H9 (cell line): ENCODE data around the gene LMLN. TPM values are rescaled to one million over a fixed set of nuclear protein-coding genes. Genes with fewer than 3 reads are reported as not detected.

Source experiments
- DNase-seq: peaks from one replicate; pipeline ENCODE4 v3.0.0-alpha.2; 2017
- H2AFZ ChIP-seq: one replicate; pipeline ENCODE4 v1.6.1; 2013; ENCODE audit warnings: mild to moderate bottlenecking, low read length, control low read depth, moderate library complexity
- H2AK5ac ChIP-seq: 2 replicates; pipeline ENCODE4 v1.6.1; 2013; ENCODE audit warnings: low read length, control low read depth, mixed read lengths; ENCODE audit not compliant: insufficient read length
- H2BK120ac ChIP-seq: one replicate; pipeline ENCODE4 v1.6.1; 2013; ENCODE audit warnings: low read depth, mild to moderate bottlenecking, low read length, control low read depth, inconsistent platforms; ENCODE audit not compliant: poor library complexity, severe bottlenecking
- H2BK12ac ChIP-seq: 2 replicates; pipeline ENCODE4 v1.6.1; 2013; ENCODE audit warnings: low read length, control low read depth, mixed read lengths, low read depth; ENCODE audit not compliant: insufficient read length
- H2BK15ac ChIP-seq: 2 replicates; pipeline ENCODE4 v1.6.1; 2013; ENCODE audit warnings: low read depth, low read length, control low read depth
- H2BK20ac ChIP-seq: one replicate; pipeline ENCODE4 v1.6.1; 2013; ENCODE audit warnings: low read depth, mild to moderate bottlenecking, low read length, control low read depth, inconsistent platforms; ENCODE audit not compliant: poor library complexity, severe bottlenecking
- H2BK5ac ChIP-seq: 2 replicates; pipeline ENCODE4 v1.6.1; 2013; ENCODE audit warnings: low read length, control low read depth, mixed read lengths; ENCODE audit not compliant: insufficient read length
- H3K14ac ChIP-seq: 2 replicates; pipeline ENCODE4 v1.6.1; 2013; ENCODE audit warnings: low read length, control low read depth; ENCODE audit not compliant: insufficient read depth
- H3K18ac ChIP-seq: 2 replicates; pipeline ENCODE4 v1.6.1; 2013; ENCODE audit warnings: low read depth, mild to moderate bottlenecking, mixed read lengths, low read length, control low read depth; ENCODE audit not compliant: insufficient read length
- H3K23ac ChIP-seq: 2 replicates; pipeline ENCODE4 v1.6.1; 2013; ENCODE audit warnings: low read length, control low read depth, mixed read lengths, low read depth; ENCODE audit not compliant: insufficient read length
- H3K23me2 ChIP-seq: 2 replicates; pipeline ENCODE4 v1.6.1; 2013; ENCODE audit warnings: low read depth, mild to moderate bottlenecking, mixed read lengths, low read length, control low read depth; ENCODE audit not compliant: insufficient read length, poor library complexity, severe bottlenecking
- H3K27ac ChIP-seq: 2 replicates; pipeline ENCODE4 v1.5.1; 2013; ENCODE audit warnings: low read length, control low read depth, mixed read lengths, low read depth; ENCODE audit not compliant: insufficient read length
- H3K27me3 ChIP-seq: 2 replicates; pipeline ENCODE4 v1.6.1; 2013; ENCODE audit warnings: low read length, control low read depth, inconsistent platforms; ENCODE audit not compliant: insufficient read depth
- H3K4ac ChIP-seq: 2 replicates; pipeline ENCODE4 v1.6.1; 2013; ENCODE audit warnings: low read depth, mild to moderate bottlenecking, control low read depth, inconsistent platforms, low read length, moderate library complexity
- H3K4me1 ChIP-seq: 2 replicates; pipeline ENCODE4 v1.6.1; 2013; ENCODE audit warnings: low read length, control low read depth, inconsistent platforms; ENCODE audit not compliant: insufficient read depth
- H3K4me2 ChIP-seq: 2 replicates; pipeline ENCODE4 v1.6.1; 2013; ENCODE audit warnings: low read length, control low read depth, mixed read lengths; ENCODE audit not compliant: insufficient read length, insufficient read depth
- H3K56ac ChIP-seq: 2 replicates; pipeline ENCODE4 v1.6.1; 2013; ENCODE audit warnings: low read depth, mild to moderate bottlenecking, mixed read lengths, low read length, control low read depth; ENCODE audit not compliant: insufficient read length
- H3K79me1 ChIP-seq: 2 replicates; pipeline ENCODE4 v1.6.1; 2013; ENCODE audit warnings: low read depth, mild to moderate bottlenecking, moderate library complexity, low read length, control low read depth, inconsistent platforms; ENCODE audit not compliant: insufficient read depth, poor library complexity, severe bottlenecking
- H3K79me2 ChIP-seq: 2 replicates; pipeline ENCODE4 v1.6.1; 2013; ENCODE audit warnings: low read length, control low read depth, inconsistent platforms; ENCODE audit not compliant: insufficient read depth
- H3K9ac ChIP-seq: 2 replicates; pipeline ENCODE4 v1.6.1; 2013; ENCODE audit warnings: low read length, control low read depth, mixed read lengths; ENCODE audit not compliant: insufficient read length; ENCODE audit errors: extremely low read depth
- H3K9me3 ChIP-seq: one replicate; pipeline ENCODE4 v1.6.1; 2013; ENCODE audit warnings: low read depth, low read length, inconsistent platforms; ENCODE audit not compliant: control insufficient read depth
- H3T11ph ChIP-seq: one replicate; pipeline ENCODE4 v1.6.1; 2013; ENCODE audit warnings: mild to moderate bottlenecking, low read length, control low read depth, inconsistent platforms
- H4K20me1 ChIP-seq: one replicate; pipeline ENCODE4 v1.6.1; 2013; ENCODE audit not compliant: control insufficient read depth, insufficient read length, insufficient read depth
- H4K5ac ChIP-seq: 2 replicates; pipeline ENCODE4 v1.6.1; 2013; ENCODE audit warnings: low read depth, mild to moderate bottlenecking, mixed read lengths, low read length, control low read depth; ENCODE audit not compliant: insufficient read length
- H4K8ac ChIP-seq: replicated peaks from 2 replicates; pipeline ENCODE4 v1.6.1; 2013; ENCODE audit warnings: low read length, control low read depth, mixed read lengths, low read depth; ENCODE audit not compliant: insufficient read length
- H4K91ac ChIP-seq: 2 replicates; pipeline ENCODE4 v1.6.1; 2013; ENCODE audit warnings: low read depth, mild to moderate bottlenecking, moderate library complexity, mixed read lengths, low read length, control low read depth; ENCODE audit not compliant: insufficient read length
- H3K27ac Mint-ChIP-seq, 3 experiments: 2 replicates in 2 of 3; 3 replicates in 1 of 3; pipeline ENCODE4 v1.8.0; 2020 to 2021; ENCODE audit warnings: mixed read lengths in 3 of 3, mild to moderate bottlenecking in 1 of 3, moderate library complexity in 1 of 3
- H3K27me3 Mint-ChIP-seq: 2 replicates; pipeline ENCODE4 v1.8.0; 2021; ENCODE audit warnings: low read depth, mild to moderate bottlenecking, moderate library complexity, mixed read lengths
- H3K36me3 Mint-ChIP-seq, 3 experiments: 2 replicates in 2 of 3; 3 replicates in 1 of 3; pipeline ENCODE4 v1.8.0; 2020 to 2021; ENCODE audit warnings: low read depth in 3 of 3, mixed read lengths in 3 of 3; ENCODE audit not compliant: insufficient read depth in 1 of 3
- H3K4me1 Mint-ChIP-seq, 2 experiments: 2 replicates each; pipeline ENCODE4 v1.8.0; 2020; ENCODE audit warnings: mixed read lengths in 2 of 2
- H3K4me3 Mint-ChIP-seq, 2 experiments: 2 replicates in 1 of 2; 3 replicates in 1 of 2; pipeline ENCODE4 v1.8.0; 2020 to 2021; ENCODE audit warnings: mild to moderate bottlenecking in 2 of 2, mixed read lengths in 2 of 2, moderate library complexity in 1 of 2
- H3K9me3 Mint-ChIP-seq, 2 experiments: 2 replicates in 1 of 2; 3 replicates in 1 of 2; pipeline ENCODE4 v1.8.0; 2020; ENCODE audit warnings: mild to moderate bottlenecking in 2 of 2, mixed read lengths in 2 of 2, moderate library complexity in 1 of 2
- CTCF ChIP-seq: fragments of 200-600 bp; sonication (generic); conservative IDR thresholded peaks from 3 replicates; pipeline ENCODE4 v1.8.0; 2021; ENCODE audit warnings: antibody characterized with exemption, mild to moderate bottlenecking
- WGBS: extraction: QIAGEN DNeasy Blood & Tissue Kit; methylation state at CpG from one replicate; pipeline ENCODE4 v1.1.7; 2013; ENCODE audit warnings: missing lambda C conversion rate, low lambda C conversion rate, mixed read lengths; ENCODE audit not compliant: insufficient read length; ENCODE audit errors: extremely low coverage; 5-methylcytosine and 5-hydroxymethylcytosine counted together
- total RNA-seq: library from RNA; stranded (reverse); gene quantifications from 2 replicates; pipeline ENCODE4 v1.2.1, GENCODE V29; 2021

Gene LMLN
- total RNA-seq, 1 experiment from 2014 or later = 3.8 TPM

- H3K79me1 ChIP-seq = peaks cover 7% of the 10 kb centered on the region
- H3K4me2 ChIP-seq = no peak overlapping the region
- H4K8ac ChIP-seq = no peak overlapping the region
- no peaks in the 10 kb centered on the region for H3K27me3 ChIP-seq
- H4K20me1 ChIP-seq = no peaks in the 10 kb centered on the region
- no peak overlapping the region for H3K27ac ChIP-seq
- no peak overlapping the region for H3K23ac ChIP-seq
- no peaks in the 10 kb centered on the region for H3K4me1 ChIP-seq
- Mint-ChIP-seq H3K9me3 (peaks cover 0 to 2% of the 10 kb centered on the region in 2 experiments; a peak in 1 of 5 replicates), H3K4me1 (peaks cover 35 to 43% of the 10 kb centered on the region in 2 experiments), H3K4me3 (peak overlapping the region; percentile 70 to 98; a peak in 4 of 5 replicates), H3K27me3 (no peaks in the 10 kb centered on the region; the same call in 1 of the 2 replicates), H3K27ac (peak overlapping the region; percentile 20 to 84 (median 65); a peak in 5 of 7 replicates), H3K36me3 (peaks cover 46 to 68% (median 58%) of the 10 kb centered on the region in 3 experiments)
- H3T11ph ChIP-seq = no peak overlapping the region
- H3K9me3 ChIP-seq = no peaks in the 10 kb centered on the region
- no peak overlapping the region for H2BK15ac ChIP-seq
- H3K18ac ChIP-seq = no peak overlapping the region
- no peak overlapping the region for H2BK5ac ChIP-seq
- DNase-seq = no peak
- no peak overlapping the region for H3K14ac ChIP-seq
- H2AK5ac ChIP-seq = no peak overlapping the region
- no peak overlapping the region for H3K56ac ChIP-seq
- H4K5ac ChIP-seq = no peak overlapping the region
- no peak overlapping the region for H3K4ac ChIP-seq
- no peak overlapping the region for H4K91ac ChIP-seq
- no peak overlapping the region for H2BK12ac ChIP-seq
- no peak overlapping the region for H2AFZ ChIP-seq
- H2BK120ac ChIP-seq = no peak overlapping the region
- H3K9ac ChIP-seq = peak overlapping the region; percentile 49
- H3K79me2 ChIP-seq = peaks cover 11% of the 10 kb centered on the region; the same call in 1 of the 2 replicates
- H2BK20ac ChIP-seq = no peak overlapping the region
- TF ChIP-seq CTCF = no peak
- WGBS = no CpG with 5 or more reads among the region's 6 CpGs
- peaks cover 10% of the 10 kb centered on the region for H3K23me2 ChIP-seq
Measured at GRCh38 chr3:197953325-197953724, 6.7 kb upstream of the LMLN start.
